Measurements from ENCODE around the gene FARP1.

GRCh38 chr13:98204546-98204945, 61.7 kb downstream of the FARP1 start:
- TF ChIP-seq FOSL1 (IDR thresholded peaks at IDR 0.05; ENCODE audit: insufficient read depth, low read depth, low read length): no peak
- no peak for TF ChIP-seq TAF1 (IDR thresholded peaks at IDR 0.05; ENCODE audit: low read depth, low read length)
- TF ChIP-seq EZH2 (IDR thresholded peaks at IDR 0.05; ENCODE audit: low read depth, low read length, severe bottlenecking): no peak
- no peak for TF ChIP-seq POLR2A (IDR thresholded peaks at IDR 0.05; ENCODE audit: control extremely low read depth in 1 of 2, low read depth in 2 of 2, low read length in 2 of 2)
- no peak for TF ChIP-seq EP300 (IDR thresholded peaks at IDR 0.05; ENCODE audit: borderline replicate concordance in 1 of 2, low read depth in 2 of 2, low read length in 2 of 2)
- no peak for TF ChIP-seq TEAD4 (IDR thresholded peaks at IDR 0.05; ENCODE audit: low read depth, low read length)
- TF ChIP-seq ATF2 (IDR thresholded peaks at IDR 0.05; ENCODE audit: low read length): no peak
- TF ChIP-seq ZNF274 (IDR thresholded peaks at IDR 0.05; ENCODE audit: borderline replicate concordance, extremely low read depth, low read length): no peak
- no peak for TF ChIP-seq CTCF (IDR thresholded peaks at IDR 0.05; ENCODE audit: control extremely low read depth in 1 of 3, insufficient read depth in 1 of 3, low read depth in 1 of 3, low read length in 3 of 3)
- no peak for TF ChIP-seq JUN (IDR thresholded peaks at IDR 0.05; ENCODE audit: low read depth, low read length)

Data from H1 (cell line).